ENCODE data around the gene COPE. TPM values are rescaled to one million over a fixed set of nuclear protein-coding genes. Genes with fewer than 3 reads are reported as not detected.

The COPE gene
- total and polyA plus RNA-seq, 2 of the 8 experiments (the other 6 are each of a cell fraction or from before 2014, with no cell fraction given), result 178 to 356 TPM

GRCh38 chr19:18943465-18943864 is 24.3 kb upstream of the COPE start:
- Histone ChIP-seq H3K9me3 (ENCODE audit: insufficient read depth in 2 of 2, low read depth in 1 of 2, low read length in 1 of 2) (no peaks in the 10 kb centered on the region), H3K56ac (replicated peaks; ENCODE audit: insufficient read length, low read depth, low read length) (no peak overlapping the region), H4K8ac (ENCODE audit: extremely low read depth, insufficient read depth, low read length) (no peak overlapping the region), H3K9ac (replicated peaks in 1 of 4; ENCODE audit: extremely low read depth in 1 of 4, low read depth in 3 of 4, low read length in 3 of 4) (no peak overlapping the region), H3K4ac (replicated peaks; ENCODE audit: insufficient read length, low read depth, low read length) (no peak overlapping the region), H3K36me3 (ENCODE audit: control insufficient read depth in 2 of 4, insufficient read depth in 4 of 4, low read length in 3 of 4) (peaks cover 0 to 7% (median 0%) of the 10 kb centered on the region in 4 experiments; a peak in 2 of 8 replicates), H3K4me3 (ENCODE audit: extremely low read depth in 1 of 4, insufficient read depth in 2 of 4, low read depth in 3 of 4, low read length in 4 of 4) (no peak overlapping the region), H4K20me1 (replicated peaks in 1 of 2; ENCODE audit: control insufficient read depth in 1 of 2, insufficient read depth in 2 of 2, low read length in 2 of 2) (peaks cover 1 to 2% of the 10 kb centered on the region in 2 experiments), H3K79me2 (ENCODE audit: control insufficient read depth in 1 of 2, insufficient read depth in 2 of 2, low read length in 2 of 2) (peaks cover 0 to 5% of the 10 kb centered on the region in 2 experiments; a peak in 1 of 4 replicates), H2AK5ac (ENCODE audit: low read depth, low read length) (no peak overlapping the region), H3K23me2 (ENCODE audit: low read depth, low read length) (peaks cover 10% of the 10 kb centered on the region; the same call in 1 of the 2 replicates), H3K23ac (ENCODE audit: insufficient read length) (no peak overlapping the region), H3K79me1 (ENCODE audit: low read depth, low read length) (peaks cover 3% of the 10 kb centered on the region; the same call in 1 of the 2 replicates), H4K91ac (replicated peaks; ENCODE audit: insufficient read length, low read length) (no peak overlapping the region), H2AFZ (ENCODE audit: low read length) (no peak overlapping the region), H3K4me2 (ENCODE audit: insufficient read depth in 1 of 2, low read depth in 2 of 2, low read length in 2 of 2) (no peak overlapping the region), H3K27me3 (replicated peaks in 1 of 4; ENCODE audit: control insufficient read depth in 3 of 4, extremely low read depth in 1 of 4, insufficient read depth in 3 of 4, low read length in 3 of 4) (no peaks in the 10 kb centered on the region), H4K5ac (ENCODE audit: insufficient read length, low read depth, low read length) (no peak overlapping the region), H2BK15ac (ENCODE audit: low read length) (no peak overlapping the region), H2BK5ac (ENCODE audit: low read depth, low read length) (no peak overlapping the region), H3K4me1 (replicated peaks in 1 of 4; ENCODE audit: control insufficient read depth in 3 of 4, insufficient read depth in 4 of 4, low read length in 3 of 4) (peaks cover 5 to 18% (median 9%) of the 10 kb centered on the region in 4 experiments), H3K27ac (ENCODE audit: low read depth, low read length) (no peak overlapping the region), H2BK120ac (replicated peaks; ENCODE audit: low read depth, low read length) (no peak overlapping the region), H2BK12ac (ENCODE audit: low read depth, low read length) (no peak overlapping the region), H3K18ac (ENCODE audit: extremely low read depth, low read length) (no peak overlapping the region), H3K14ac (ENCODE audit: insufficient read length) (no peak overlapping the region), H2BK20ac (ENCODE audit: low read length) (no peak overlapping the region)
- CTCF ChIA-PET (ENCODE audit: partially characterized antibody), result interaction anchor here (1.2 to 2.2 kb wide), 4 partner anchors 10 to 43 kb away, joined by 3 to 10 read pairs (median 4); no protein-coding TSS in a partner anchor
- no peak for DNase-seq (ENCODE audit: low read depth in 1 of 2, low spot score in 2 of 2)
- 84% methylated on average over 4 of the region's 4 CpGs; no CpG with 5 or more reads in 1 of the 2 experiments for WGBS, 2 experiments (ENCODE audit: extremely low coverage in 1 of 2, insufficient coverage in 1 of 2, insufficient read length in 1 of 2, insufficient replicate concordance in 2 of 2, low coverage in 1 of 2, low lambda C conversion rate in 2 of 2, missing lambda C conversion rate in 1 of 2)
- POLR2A ChIA-PET (ENCODE audit: partially characterized antibody), result interaction anchor here (0.6 to 2.3 kb wide), 9 partner anchors 8 to 77 kb away, joined by 3 to 10 read pairs (median 4); no protein-coding TSS in a partner anchor
- TF ChIP-seq SP1 (IDR thresholded peaks at IDR 0.05; ENCODE audit: low read depth, low read length), result no peak
- 0 out of 2 replicates have a peak, but pooled peaks have one; percentile 27 for TF ChIP-seq KDM1A (IDR thresholded peaks at IDR 0.05; ENCODE audit: borderline replicate concordance, low read length)
- FAIRE-seq, result no peak
